GM12872 (cell line): Measurements from ENCODE around the gene SCN8A.

Experiments used
- CTCF ChIP-seq: IDR thresholded peaks from 3 replicates; pipeline ENCODE4 v1.5.1; 2011; ENCODE audit warnings: low read depth, mild to moderate bottlenecking, low read length, moderate library complexity; ENCODE audit not compliant: insufficient read depth

Gene SCN8A

GRCh38 chr12:51699219-51699618 is 108.2 kb downstream of the SCN8A start:
- no peak for TF ChIP-seq CTCF

- no peak for TF ChIP-seq CTCF
Observed at GRCh38 chr12:51700887-51701286, 109.9 kb downstream of the SCN8A start.

- TF ChIP-seq CTCF: no peak
Observed at GRCh38 chr12:51702587-51702986, 111.6 kb downstream of the SCN8A start.

- TF ChIP-seq CTCF: no peak
Observed at GRCh38 chr12:51705450-51705849, 114.4 kb downstream of the SCN8A start.

DNA sequence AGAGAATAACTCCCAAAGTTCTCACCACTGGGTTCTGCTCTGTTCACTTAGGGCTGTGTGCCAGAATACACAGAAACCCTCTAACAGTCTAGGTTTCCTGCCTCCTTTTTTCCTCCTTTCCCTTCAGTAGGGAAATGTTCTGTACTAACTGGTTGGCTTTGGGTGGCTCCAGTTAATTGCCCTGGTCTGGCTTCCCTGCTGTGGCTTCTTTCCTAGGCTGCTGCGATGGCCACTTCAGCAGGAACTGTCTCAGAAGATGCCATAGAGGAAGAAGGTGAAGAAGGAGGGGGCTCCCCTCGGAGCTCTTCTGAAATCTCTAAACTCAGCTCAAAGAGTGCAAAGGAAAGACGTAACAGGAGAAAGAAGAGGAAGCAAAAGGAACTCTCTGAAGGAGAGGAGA is 115.2 kb downstream of the SCN8A start:
- no peak for TF ChIP-seq CTCF

DNA sequence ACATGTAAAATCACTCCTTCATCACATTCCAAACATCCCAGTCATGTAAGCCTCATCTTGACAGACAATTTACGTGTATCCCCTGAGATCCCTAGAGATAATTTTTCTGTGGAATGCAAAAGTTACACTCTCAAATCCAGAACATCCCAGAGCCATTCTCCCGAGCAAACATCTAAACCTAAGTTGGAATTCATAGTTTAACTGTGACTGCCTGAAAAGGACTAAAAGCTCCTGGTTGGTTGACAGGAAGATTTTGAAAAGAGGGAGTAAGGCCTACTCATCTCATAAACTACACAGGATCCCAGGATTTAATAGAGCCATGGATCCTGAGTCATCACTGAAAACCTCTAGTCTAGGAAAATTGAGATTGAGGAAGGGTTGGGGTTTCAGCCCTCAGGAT is 123.6 kb downstream of the SCN8A start:
- TF ChIP-seq CTCF: no peak

DNA sequence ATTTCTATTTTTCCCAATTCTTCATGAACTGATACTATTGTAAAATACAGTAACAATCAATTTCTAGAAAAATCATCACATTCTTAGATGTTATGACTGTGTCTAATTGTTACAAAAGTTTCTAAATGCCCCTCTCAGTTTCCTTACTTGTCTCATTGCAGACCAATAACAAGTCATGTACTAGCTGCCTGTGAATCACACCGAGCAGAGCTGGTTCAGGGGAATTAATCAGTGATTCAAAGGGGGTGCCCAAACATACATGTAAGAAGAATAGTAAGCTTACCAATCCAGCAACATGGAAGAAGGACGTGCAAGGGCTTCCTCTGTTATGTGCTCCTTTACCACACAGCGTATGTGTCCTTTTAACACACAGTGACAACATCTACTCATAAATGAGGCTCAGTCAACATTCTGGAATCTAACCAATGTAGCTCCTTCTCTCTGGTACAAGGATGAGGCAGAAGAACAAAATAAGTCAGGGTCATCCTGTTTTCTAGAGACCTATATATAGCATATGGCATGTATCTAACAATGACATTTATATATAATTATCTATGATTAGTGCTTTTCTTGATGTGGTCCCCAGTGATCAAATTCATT is 126.4 kb downstream of the SCN8A start:
- no peak for TF ChIP-seq CTCF
